Osteoblast (primary cell): ENCODE results near the gene ECT2L. TPM values are rescaled to one million over a fixed set of nuclear protein-coding genes. Genes with fewer than 3 reads are reported as not detected.

Experiments used
- DNase-seq: peaks from one replicate; pipeline ENCODE4 v3.0.0; 2011; ENCODE audit warnings: low spot score, mixed read lengths; ENCODE audit not compliant: insufficient read length; ENCODE audit errors: missing footprints
- H2AFZ ChIP-seq: 2 replicates; pipeline ENCODE4 v1.6.0; 2011; ENCODE audit warnings: mild to moderate bottlenecking, low read length
- H3K27ac ChIP-seq: 2 replicates; pipeline ENCODE4 v1.5.1; 2011; ENCODE audit warnings: mild to moderate bottlenecking, low read depth, low read length, moderate library complexity
- H3K27me3 ChIP-seq: 2 replicates; pipeline ENCODE4 v1.6.0; 2012; ENCODE audit warnings: mild to moderate bottlenecking, control low read depth, inconsistent platforms, low read length, moderate library complexity; ENCODE audit not compliant: insufficient read depth
- H3K36me3 ChIP-seq: 2 replicates; pipeline ENCODE4 v1.5.1; 2011; ENCODE audit warnings: mild to moderate bottlenecking, low read length, control low read depth, moderate library complexity; ENCODE audit not compliant: insufficient read depth
- H3K4me1 ChIP-seq: 2 replicates; pipeline ENCODE4 v1.5.1; 2011; ENCODE audit warnings: mild to moderate bottlenecking, low read length, control low read depth, moderate library complexity; ENCODE audit not compliant: insufficient read depth
- H3K4me2 ChIP-seq: 2 replicates; pipeline ENCODE4 v1.6.0; 2011; ENCODE audit warnings: mild to moderate bottlenecking, low read length; ENCODE audit not compliant: insufficient read depth
- H3K4me3 ChIP-seq: fragments of 200-600 bp; sonication (generic); 3 replicates; pipeline ENCODE4 v1.5.1; 2012; ENCODE audit warnings: mild to moderate bottlenecking, low read length, inconsistent platforms; ENCODE audit not compliant: insufficient read depth
- H3K79me2 ChIP-seq: 2 replicates; pipeline ENCODE4 v1.6.0; 2012; ENCODE audit warnings: mild to moderate bottlenecking, low read length, control low read depth, inconsistent platforms; ENCODE audit not compliant: insufficient read depth
- H3K9me3 ChIP-seq: 2 replicates; pipeline ENCODE4 v1.5.1; 2011; ENCODE audit warnings: low read depth, low read length, control low read depth
- H4K20me1 ChIP-seq: 2 replicates; pipeline ENCODE4 v1.6.0; 2012; ENCODE audit warnings: mild to moderate bottlenecking, low read length, control low read depth; ENCODE audit not compliant: insufficient read depth
- CTCF ChIP-seq: IDR thresholded peaks from 2 replicates; pipeline ENCODE4 v1.5.1; 2011; ENCODE audit warnings: mild to moderate bottlenecking, low read depth, low read length, moderate library complexity; ENCODE audit errors: extremely low read depth
- total RNA-seq: library from RNA; depleted of rRNA; stranded (reverse); fragments of >200 nt; gene quantifications from 2 replicates; pipeline ENCODE4 v1.2.3, GENCODE V29; 2012

Gene ECT2L
- total RNA-seq, 1 donor = under 0.01 TPM

- Histone ChIP-seq H3K4me2 (no peak overlapping the region), H3K4me1 (no peaks in the 10 kb centered on the region), H3K4me3 (no peak overlapping the region), H3K9me3 (no peaks in the 10 kb centered on the region), H3K27me3 (peaks cover 10% of the 10 kb centered on the region), H2AFZ (no peak overlapping the region), H3K27ac (no peak overlapping the region), H4K20me1 (no peaks in the 10 kb centered on the region), H3K79me2 (no peaks in the 10 kb centered on the region), H3K36me3 (no peaks in the 10 kb centered on the region)
- DNase-seq = no peak
- no peak for TF ChIP-seq CTCF
These were observed 60.8 kb downstream of the ECT2L start for GRCh38 chr6:138856654-138857053.

GRCh38 chr6:138857775-138858174 is 61.9 kb downstream of the ECT2L start:
- Histone ChIP-seq H3K4me3 (no peak overlapping the region), H4K20me1 (no peaks in the 10 kb centered on the region), H3K27ac (no peak overlapping the region), H2AFZ (no peak overlapping the region), H3K79me2 (no peaks in the 10 kb centered on the region), H3K27me3 (peaks cover 6% of the 10 kb centered on the region), H3K9me3 (no peaks in the 10 kb centered on the region), H3K36me3 (no peaks in the 10 kb centered on the region), H3K4me2 (no peak overlapping the region), H3K4me1 (no peaks in the 10 kb centered on the region)
- no peak for TF ChIP-seq CTCF
- DNase-seq = no peak

- Histone ChIP-seq H2AFZ (no peak overlapping the region), H3K4me2 (no peak overlapping the region), H3K4me1 (no peaks in the 10 kb centered on the region), H3K27ac (no peak overlapping the region), H3K27me3 (no peaks in the 10 kb centered on the region), H3K36me3 (no peaks in the 10 kb centered on the region), H3K9me3 (no peaks in the 10 kb centered on the region), H4K20me1 (no peaks in the 10 kb centered on the region), H3K79me2 (no peaks in the 10 kb centered on the region), H3K4me3 (no peak overlapping the region)
- no peak for DNase-seq
- no peak for TF ChIP-seq CTCF
These were observed 66.6 kb downstream of the ECT2L start for GRCh38 chr6:138862456-138862855.

GRCh38 chr6:138863321-138863720 is 67.4 kb downstream of the ECT2L start:
- Histone ChIP-seq H4K20me1 (no peaks in the 10 kb centered on the region), H3K4me2 (no peak overlapping the region), H3K9me3 (no peaks in the 10 kb centered on the region), H3K36me3 (no peaks in the 10 kb centered on the region), H3K27me3 (no peaks in the 10 kb centered on the region), H3K4me1 (no peaks in the 10 kb centered on the region), H3K27ac (no peak overlapping the region), H3K79me2 (no peaks in the 10 kb centered on the region), H2AFZ (no peak overlapping the region), H3K4me3 (no peak overlapping the region)
- DNase-seq = no peak
- TF ChIP-seq CTCF = no peak
